ENCODE data around the gene TEX44.

The TEX44 gene

GRCh38 chr2:231604685-231605606 lies 12.3 kb downstream of the TEX44 start:
- H3F3A ChIP-seq (ENCODE audit: control insufficient read depth, insufficient read depth): peaks cover 9% of the 10 kb centered on the region
- H3K36me3 ChIP-seq (ENCODE audit: control insufficient read depth, low read length): no peaks in the 10 kb centered on the region
- H4K20me1 ChIP-seq (ENCODE audit: control insufficient read depth, insufficient read depth, low read depth, low read length): no peaks in the 10 kb centered on the region
- no peaks in the 10 kb centered on the region for H3K27me3 ChIP-seq (ENCODE audit: control insufficient read depth, low read length)
- peak overlapping the region; percentile 98 for H3K4me2 ChIP-seq (ENCODE audit: low read length)
- no peak for TF ChIP-seq EZH2phosphoT487 (IDR thresholded peaks at IDR 0.05; ENCODE audit: borderline replicate concordance, low read length)
- TF ChIP-seq CTCF (IDR thresholded peaks at IDR 0.05; ENCODE audit: low read depth, low read length, poor library complexity, severe bottlenecking): peak; percentile 16
- H3K27ac ChIP-seq (ENCODE audit: low read depth, low read length): peak overlapping the region; percentile 87
- peak overlapping the region; percentile 76 for H3K4me3 ChIP-seq (ENCODE audit: low read length)
- no peaks in the 10 kb centered on the region; the same call in none of the 2 replicates for H3K79me2 ChIP-seq (ENCODE audit: control insufficient read depth, low read length)
- peaks cover 54% of the 10 kb centered on the region for H3K4me1 ChIP-seq (ENCODE audit: control insufficient read depth, low read length)
- H3K9me2 ChIP-seq (replicated peaks; ENCODE audit: control insufficient read depth, low read length): no peaks in the 10 kb centered on the region
- no peaks in the 10 kb centered on the region for H3K9me3 ChIP-seq (ENCODE audit: control insufficient read depth, insufficient read depth, low read length)

GRCh38 chr2:231605607-231606091 lies 13.0 kb downstream of the TEX44 start:
- Histone ChIP-seq H3K27ac (ENCODE audit: low read depth, low read length) (peak overlapping the region; percentile 87), H3K9me2 (replicated peaks; ENCODE audit: control insufficient read depth, low read length) (no peaks in the 10 kb centered on the region), H3K4me2 (ENCODE audit: low read length) (peak overlapping the region; percentile 98)

GRCh38 chr2:231606941-231607340 lies 14.3 kb downstream of the TEX44 start:
- Histone ChIP-seq H3K27ac (ENCODE audit: low read depth, low read length) (no peak overlapping the region), H3K79me2 (ENCODE audit: control insufficient read depth, low read length) (peaks cover 3% of the 10 kb centered on the region), H3K4me2 (ENCODE audit: low read length) (no peak overlapping the region), H3K36me3 (ENCODE audit: control insufficient read depth, low read length) (no peaks in the 10 kb centered on the region), H3K9me3 (ENCODE audit: control insufficient read depth, insufficient read depth, low read length) (no peaks in the 10 kb centered on the region), H3K4me3 (ENCODE audit: low read length) (no peak overlapping the region), H3K9me2 (replicated peaks; ENCODE audit: control insufficient read depth, low read length) (no peaks in the 10 kb centered on the region), H3F3A (ENCODE audit: control insufficient read depth, insufficient read depth) (peaks cover 9% of the 10 kb centered on the region), H3K4me1 (ENCODE audit: control insufficient read depth, low read length) (peaks cover 68% of the 10 kb centered on the region), H3K27me3 (ENCODE audit: control insufficient read depth, low read length) (no peaks in the 10 kb centered on the region), H4K20me1 (ENCODE audit: control insufficient read depth, insufficient read depth, low read depth, low read length) (no peaks in the 10 kb centered on the region)
- no peak for TF ChIP-seq EZH2phosphoT487 (IDR thresholded peaks at IDR 0.05; ENCODE audit: borderline replicate concordance, low read length)
- no peak for TF ChIP-seq CTCF (IDR thresholded peaks at IDR 0.05; ENCODE audit: low read depth, low read length, poor library complexity, severe bottlenecking)

More at GRCh38 chr2:231605607-231606091, 13.0 kb downstream of the TEX44 start:
- H3K4me3 ChIP-seq (ENCODE audit: low read length): peak overlapping the region; percentile 76
- H3K36me3 ChIP-seq (ENCODE audit: control insufficient read depth, low read length): no peaks in the 10 kb centered on the region
- TF ChIP-seq CTCF (IDR thresholded peaks at IDR 0.05; ENCODE audit: low read depth, low read length, poor library complexity, severe bottlenecking) (no peak), EZH2phosphoT487 (IDR thresholded peaks at IDR 0.05; ENCODE audit: borderline replicate concordance, low read length) (no peak)
- peaks cover 61% of the 10 kb centered on the region for H3K4me1 ChIP-seq (ENCODE audit: control insufficient read depth, low read length)
- no peaks in the 10 kb centered on the region; the same call in none of the 2 replicates for H3K79me2 ChIP-seq (ENCODE audit: control insufficient read depth, low read length)
- no peaks in the 10 kb centered on the region for H3K9me3 ChIP-seq (ENCODE audit: control insufficient read depth, insufficient read depth, low read length)
- no peaks in the 10 kb centered on the region for H3K27me3 ChIP-seq (ENCODE audit: control insufficient read depth, low read length)
- no peaks in the 10 kb centered on the region for H4K20me1 ChIP-seq (ENCODE audit: control insufficient read depth, insufficient read depth, low read depth, low read length)
- H3F3A ChIP-seq (ENCODE audit: control insufficient read depth, insufficient read depth): peaks cover 9% of the 10 kb centered on the region
